ENCODE data around the gene RBM18. TPM values are rescaled to one million over a fixed set of nuclear protein-coding genes. Genes with fewer than 3 reads are reported as not detected.

The RBM18 gene
- total and polyA plus RNA-seq, 2 donors (not counting 1 experiment from before 2014, with no cell fraction given): 11.2 to 25.1 TPM

- H3K27ac ChIP-seq (ENCODE audit: insufficient read depth, low read length): no peak overlapping the region
- peaks cover 64% of the 10 kb centered on the region for H3K27me3 ChIP-seq (ENCODE audit: control insufficient read depth, insufficient read depth, low read length)
- H4K20me1 ChIP-seq (ENCODE audit: control insufficient read depth, extremely low read depth, insufficient read depth, low read length): no peaks in the 10 kb centered on the region
- H3K36me3 ChIP-seq (ENCODE audit: control insufficient read depth, insufficient read depth, low read length): no peaks in the 10 kb centered on the region
- DNase-seq (ENCODE audit: low read depth in 2 of 2): no peak
- H3K79me2 ChIP-seq (ENCODE audit: control insufficient read depth, insufficient read depth, low read length): no peaks in the 10 kb centered on the region
- peaks cover 2% of the 10 kb centered on the region for H3K4me1 ChIP-seq (ENCODE audit: control insufficient read depth, extremely low read depth, insufficient read depth, low read length)
- no peak overlapping the region for H2AFZ ChIP-seq (ENCODE audit: low read length)
- no peak overlapping the region for H3K9ac ChIP-seq (ENCODE audit: insufficient read depth, low read length)
- TF ChIP-seq CTCF (conservative IDR thresholded peaks at IDR 0.05 in 1 of 2, IDR thresholded peaks at IDR 0.05 in 1 of 2; ENCODE audit: low read depth in 1 of 2, low read length in 2 of 2) (no peak), EZH2 (IDR thresholded peaks at IDR 0.05; ENCODE audit: low read length, missing control alignments) (peak; percentile 78)
- H3K4me2 ChIP-seq (ENCODE audit: extremely low read depth, insufficient read depth, low read length): peak overlapping the region; percentile 58
- H3K9me3 ChIP-seq (ENCODE audit: control insufficient read depth, insufficient read depth, low read depth, low read length): no peaks in the 10 kb centered on the region
- peak overlapping the region in 1 of 4 experiments; percentile 20 for H3K4me3 ChIP-seq (replicated peaks in 1 of 4; ENCODE audit: control extremely low read depth in 1 of 4, insufficient read depth in 1 of 4, low read depth in 3 of 4, low read length in 4 of 4)
Observed at GRCh38 chr9:122213589-122214413, 50.8 kb downstream of the RBM18 start.

GRCh38 chr9:122213102-122213588 is 51.5 kb downstream of the RBM18 start:
- DNase-seq (ENCODE audit: low read depth in 2 of 2): no peak
- TF ChIP-seq EZH2 (IDR thresholded peaks at IDR 0.05; ENCODE audit: low read length, missing control alignments): peak; percentile 50
- no peak for TF ChIP-seq CTCF (conservative IDR thresholded peaks at IDR 0.05 in 1 of 2, IDR thresholded peaks at IDR 0.05 in 1 of 2; ENCODE audit: low read depth in 1 of 2, low read length in 2 of 2)
- no peak overlapping the region for H3K4me3 ChIP-seq (replicated peaks in 1 of 4; ENCODE audit: control extremely low read depth in 1 of 4, insufficient read depth in 1 of 4, low read depth in 3 of 4, low read length in 4 of 4)

GRCh38 chr9:122212473-122213004 is 52.1 kb downstream of the RBM18 start:
- peaks cover 2% of the 10 kb centered on the region for H3K4me1 ChIP-seq (ENCODE audit: control insufficient read depth, extremely low read depth, insufficient read depth, low read length)

More at GRCh38 chr9:122213102-122213588, 51.5 kb downstream of the RBM18 start:
- Histone ChIP-seq H3K9me3 (ENCODE audit: control insufficient read depth, insufficient read depth, low read depth, low read length) (no peaks in the 10 kb centered on the region), H3K36me3 (ENCODE audit: control insufficient read depth, insufficient read depth, low read length) (no peaks in the 10 kb centered on the region), H3K9ac (ENCODE audit: insufficient read depth, low read length) (no peak overlapping the region), H3K27ac (ENCODE audit: insufficient read depth, low read length) (no peak overlapping the region), H2AFZ (ENCODE audit: low read length) (no peak overlapping the region), H3K4me1 (ENCODE audit: control insufficient read depth, extremely low read depth, insufficient read depth, low read length) (peaks cover 2% of the 10 kb centered on the region), H3K4me2 (ENCODE audit: extremely low read depth, insufficient read depth, low read length) (no peak overlapping the region), H3K27me3 (ENCODE audit: control insufficient read depth, insufficient read depth, low read length) (peaks cover 57% of the 10 kb centered on the region), H4K20me1 (ENCODE audit: control insufficient read depth, extremely low read depth, insufficient read depth, low read length) (no peaks in the 10 kb centered on the region), H3K79me2 (ENCODE audit: control insufficient read depth, insufficient read depth, low read length) (no peaks in the 10 kb centered on the region)

More at GRCh38 chr9:122212473-122213004, 52.1 kb downstream of the RBM18 start:
- Histone ChIP-seq H2AFZ (ENCODE audit: low read length) (no peak overlapping the region), H3K36me3 (ENCODE audit: control insufficient read depth, insufficient read depth, low read length) (no peaks in the 10 kb centered on the region), H3K4me3 (replicated peaks in 1 of 4; ENCODE audit: control extremely low read depth in 1 of 4, insufficient read depth in 1 of 4, low read depth in 3 of 4, low read length in 4 of 4) (no peak overlapping the region), H3K27me3 (ENCODE audit: control insufficient read depth, insufficient read depth, low read length) (peaks cover 51% of the 10 kb centered on the region), H3K9me3 (ENCODE audit: control insufficient read depth, insufficient read depth, low read depth, low read length) (no peaks in the 10 kb centered on the region), H4K20me1 (ENCODE audit: control insufficient read depth, extremely low read depth, insufficient read depth, low read length) (no peaks in the 10 kb centered on the region), H3K9ac (ENCODE audit: insufficient read depth, low read length) (no peak overlapping the region), H3K79me2 (ENCODE audit: control insufficient read depth, insufficient read depth, low read length) (no peaks in the 10 kb centered on the region), H3K27ac (ENCODE audit: insufficient read depth, low read length) (no peak overlapping the region), H3K4me2 (ENCODE audit: extremely low read depth, insufficient read depth, low read length) (no peak overlapping the region)
- DNase-seq (ENCODE audit: low read depth in 2 of 2): no peak
- no peak for TF ChIP-seq CTCF (conservative IDR thresholded peaks at IDR 0.05 in 1 of 2, IDR thresholded peaks at IDR 0.05 in 1 of 2; ENCODE audit: low read depth in 1 of 2, low read length in 2 of 2)
- TF ChIP-seq EZH2 (IDR thresholded peaks at IDR 0.05; ENCODE audit: low read length, missing control alignments): no peak
